ENCODE measurements around the gene CXorf51A.
"Not testable (repeated sequence)": the region's sequence is repeated elsewhere in the genome, so short reads cannot be mapped to it uniquely, and the experiment has no call there.

The CXorf51A gene

DNA sequence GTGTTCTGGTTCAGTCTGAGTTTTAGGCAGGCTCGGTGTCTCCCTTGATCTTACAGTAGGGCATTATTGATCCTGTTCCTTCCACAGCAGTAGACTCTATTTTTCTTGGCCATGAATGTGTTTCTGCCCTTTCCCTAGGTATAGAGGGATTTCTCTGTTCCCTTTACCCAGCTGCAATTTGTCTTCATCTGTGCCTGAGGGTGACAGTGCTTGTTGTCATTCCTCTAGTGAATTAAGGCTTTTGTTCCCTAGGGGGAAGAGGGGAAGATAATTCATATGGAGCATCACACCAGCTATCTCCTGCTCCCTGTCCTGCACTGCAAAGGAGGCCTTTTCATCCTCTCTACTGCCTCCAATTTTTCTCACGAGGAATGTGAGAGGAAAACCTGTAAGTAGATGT is 39.7 kb upstream of the CXorf51A start (continued):
- TF ChIP-seq, protein P1, sequence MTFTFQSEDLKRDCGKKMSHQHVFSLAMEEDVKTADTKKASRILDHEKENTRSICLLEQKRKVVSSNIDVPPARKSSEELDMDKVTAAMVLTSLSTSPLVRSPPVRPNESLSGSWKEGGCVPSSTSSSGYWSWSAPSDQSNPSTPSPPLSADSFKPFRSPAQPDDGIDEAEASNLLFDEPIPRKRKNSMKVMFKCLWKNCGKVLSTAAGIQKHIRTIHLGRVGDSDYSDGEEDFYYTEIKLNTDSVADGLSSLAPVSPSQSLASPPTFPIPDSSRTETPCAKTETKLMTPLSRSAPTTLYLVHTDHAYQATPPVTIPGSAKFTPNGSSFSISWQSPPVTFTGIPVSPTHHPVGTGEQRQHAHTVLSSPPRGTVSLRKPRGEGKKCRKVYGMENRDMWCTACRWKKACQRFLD (tag by site-specific recombination; IDR thresholded peaks at IDR 0.05): no peak

DNA sequence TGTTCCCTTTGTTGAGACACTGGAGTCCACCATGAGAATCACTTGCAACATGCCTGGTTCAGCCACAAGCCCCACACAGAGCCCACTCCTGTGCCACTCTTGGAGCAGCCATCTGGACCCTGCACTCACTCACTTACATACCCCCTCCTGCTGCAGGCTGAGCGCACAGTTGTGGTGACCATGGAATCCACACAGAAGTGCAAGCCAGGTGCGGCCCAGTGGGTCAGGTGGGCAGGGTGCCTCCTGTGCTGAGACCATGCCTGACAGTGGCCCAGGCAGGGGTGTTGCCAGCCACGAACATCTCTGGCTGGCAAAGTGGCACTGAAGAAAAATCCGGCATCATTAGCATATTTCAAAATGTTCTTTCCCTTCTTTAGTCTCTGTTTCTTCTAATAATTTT is 17.4 kb upstream of the CXorf51A start:
- no peaks in the 10 kb centered on the region for H3K36me3 ChIP-seq (ENCODE audit: control insufficient read depth in 2 of 2, insufficient read depth in 1 of 2, low read length in 2 of 2)
- H3K9me3 ChIP-seq (ENCODE audit: control insufficient read depth, insufficient read depth, low read depth, low read length): no peaks in the 10 kb centered on the region
- no peak for TF ChIP-seq ZBTB17 (tag by site-specific recombination; IDR thresholded peaks at IDR 0.05)
- no peak for TF ChIP-seq ZNF114 (tag by site-specific recombination; IDR thresholded peaks at IDR 0.05)
- TF ChIP-seq ZXDB (tag by site-specific recombination; IDR thresholded peaks at IDR 0.05): no peak
- no peak for TF ChIP-seq ZEB2 (tag by site-specific recombination; IDR thresholded peaks at IDR 0.05)
- no peak for TF ChIP-seq ZNF16 (tag by site-specific recombination; IDR thresholded peaks at IDR 0.05; ENCODE audit: low read depth)
- no peak for TF ChIP-seq ZNF10 (tag by site-specific recombination; IDR thresholded peaks at IDR 0.05)
- no peak for TF ChIP-seq KLF16 (tag by site-specific recombination; IDR thresholded peaks at IDR 0.05)
- TF ChIP-seq, protein P2, sequence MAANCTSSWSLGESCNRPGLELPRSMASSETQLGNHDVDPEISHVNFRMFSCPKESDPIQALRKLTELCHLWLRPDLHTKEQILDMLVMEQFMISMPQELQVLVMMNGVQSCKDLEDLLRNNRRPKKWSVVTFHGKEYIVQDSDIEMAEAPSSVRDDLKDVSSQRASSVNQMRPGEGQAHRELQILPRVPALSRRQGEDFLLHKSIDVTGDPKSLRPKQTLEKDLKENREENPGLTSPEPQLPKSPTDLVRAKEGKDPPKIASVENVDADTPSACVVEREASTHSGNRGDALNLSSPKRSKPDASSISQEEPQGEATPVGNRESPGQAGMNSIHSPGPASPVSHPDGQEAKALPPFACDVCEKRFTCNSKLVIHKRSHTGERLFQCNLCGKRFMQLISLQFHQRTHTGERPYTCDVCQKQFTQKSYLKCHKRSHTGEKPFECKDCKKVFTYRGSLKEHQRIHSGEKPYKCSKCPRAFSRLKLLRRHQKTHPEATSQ (tag by site-specific recombination; IDR thresholded peaks at IDR 0.05): no peak
- TF ChIP-seq GLI4 (tag by site-specific recombination; IDR thresholded peaks at IDR 0.05): no peak
- CTCF ChIA-PET: no interaction called here
- H3K27ac ChIP-seq (ENCODE audit: extremely low read depth, low read depth, low read length): no peak overlapping the region
- H3K4me3 ChIP-seq (ENCODE audit: low read depth, low read length): no peak overlapping the region
- H3K4me1 ChIP-seq (ENCODE audit: control insufficient read depth, insufficient read depth, low read length): no peaks in the 10 kb centered on the region
- POLR2A ChIA-PET: no interaction called here

DNA sequence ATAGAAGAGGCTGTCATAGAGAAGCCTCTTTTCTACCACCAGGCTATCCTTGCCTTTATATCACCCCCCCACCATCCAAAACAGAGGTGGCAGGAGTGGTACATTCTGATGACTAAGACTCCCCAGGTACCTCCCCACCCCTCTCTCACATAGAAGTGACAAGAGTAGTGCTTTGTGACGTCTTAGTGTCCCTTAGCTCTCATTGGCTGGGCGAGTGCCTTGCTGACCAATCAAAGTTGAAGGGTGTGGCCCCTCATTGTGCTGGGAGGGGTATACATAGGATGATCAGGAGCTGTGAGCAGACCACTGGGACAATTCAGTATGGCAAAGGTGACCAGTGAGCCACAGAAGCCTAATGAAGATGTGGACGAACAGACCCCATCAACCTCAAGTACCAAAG is 5.1 kb downstream of the CXorf51A start, which contains the start of gene CXorf51B:
TSS of gene CXorf51B (plus strand) at position 301 of the 400 bp plus-strand sequence. CDS start at position 322, 21 bp downstream.
- H3K36me3 ChIP-seq (ENCODE audit: control insufficient read depth in 2 of 2, insufficient read depth in 1 of 2, low read length in 2 of 2); H3K4me1 ChIP-seq (ENCODE audit: control insufficient read depth, insufficient read depth, low read length); H3K27ac ChIP-seq (ENCODE audit: extremely low read depth, low read depth, low read length); CTCF ChIA-PET; POLR2A ChIA-PET; H3K9me3 ChIP-seq (ENCODE audit: control insufficient read depth, insufficient read depth, low read depth, low read length); H3K4me3 ChIP-seq (ENCODE audit: low read depth, low read length): not testable (repeated sequence)
